K562 (cell line): ENCODE measurements around the gene INPP5K. TPM values are rescaled to one million over a fixed set of nuclear protein-coding genes. Genes with fewer than 3 reads are reported as not detected.

Experiments used
- ATAC-seq: fragments of 200-7000 bp; cut with Tn5 transposase; 3 replicates; pipeline ENCODE4 v1.9.1; 2020; ENCODE audit warnings: moderate library complexity
- BruUV-seq: library from RNA; stranded (reverse); fragments of 400-500 nt; replicated peaks from 2 replicates; lab custom pipeline; 2021; lab: Mats Ljungman, UMichigan
- CTCF ChIA-PET: fragments of 300-600 bp; formaldehyde crosslinking; extraction: SDS; loops from one replicate; lab custom pipeline; 2021; ENCODE audit warnings: low intra/inter-chr PET ratio; lab: Yijun Ruan, JAX
- POLR2A ChIA-PET: fragments of 300-600, 350-650 bp; sonication (Branson Sonifier 250); formaldehyde crosslinking; extraction: SDS; loops from one replicate; lab custom pipeline; 2021; ENCODE audit warnings: antibody characterized with exemption, inconsistent platforms; lab: Yijun Ruan, JAX
- DNase-seq, 4 experiments: peaks; one replicate each; pipeline versions ENCODE4 v3.0.0 to v3.0.0-alpha.2; 2011 to 2018; ENCODE audit warnings: low spot score in 3 of 4, mixed read lengths in 3 of 4; ENCODE audit errors: extremely low read depth in 1 of 4
- FAIRE-seq: peaks from 2 replicates; lab custom pipeline; 2011; peaks lifted over from hg19 to GRCh38; lab: Jason Lieb, UNC
- H2AFZ ChIP-seq: 2 replicates; pipeline ENCODE4 v1.6.0; 2011; ENCODE audit warnings: low read depth, low read length, control low read depth, inconsistent platforms
- H3K27ac ChIP-seq: fragments of 200-600 bp; 3 replicates; pipeline ENCODE4 v1.8.0; 2011; ENCODE audit warnings: low read depth, mild to moderate bottlenecking, control low read depth, inconsistent platforms, low read length, moderate library complexity, mixed read lengths; ENCODE audit errors: extremely low read depth
- H3K27me3 ChIP-seq, 2 experiments: fragments of 300-600 bp in 1 of 2; 2 replicates in 1 of 2; 3 replicates in 1 of 2; pipeline versions ENCODE4 v1.6.0 to v1.8.0; 2011; ENCODE audit warnings: inconsistent platforms in 2 of 2, low read length in 2 of 2, mild to moderate bottlenecking in 1 of 2, mixed read lengths in 1 of 2, moderate library complexity in 1 of 2; ENCODE audit not compliant: control insufficient read depth in 2 of 2, insufficient read depth in 2 of 2
- H3K36me3 ChIP-seq: fragments of 300-600 bp; 3 replicates; pipeline ENCODE4 v1.8.0; 2011; ENCODE audit warnings: mild to moderate bottlenecking, low read length, inconsistent platforms; ENCODE audit not compliant: control insufficient read depth, insufficient read depth
- H3K4me1 ChIP-seq, 2 experiments: fragments of 200-600 bp in 1 of 2; replicated peaks in 1 of 2; 2 replicates in 1 of 2; 3 replicates in 1 of 2; pipeline versions ENCODE4 v1.5.1 to v1.8.0; 2011; ENCODE audit warnings: inconsistent platforms in 2 of 2, low read length in 2 of 2, mild to moderate bottlenecking in 1 of 2, mixed read lengths in 1 of 2, moderate library complexity in 1 of 2; ENCODE audit not compliant: control insufficient read depth in 2 of 2, insufficient read depth in 2 of 2
- H3K4me2 ChIP-seq: 2 replicates; pipeline ENCODE4 v1.6.1; 2011; ENCODE audit warnings: low read length, control low read depth, inconsistent platforms, mixed read lengths; ENCODE audit not compliant: insufficient read depth
- H3K4me3 ChIP-seq: fragments of 200-600 bp; sonication (generic), shearing (Covaris generic); 2 replicates; pipeline ENCODE4 v1.5.1; 2016; ENCODE audit warnings: control low read depth, inconsistent platforms
- H3K79me2 ChIP-seq: fragments of 200-600 bp; 3 replicates; pipeline ENCODE4 v1.8.0; 2011; ENCODE audit warnings: low read length, inconsistent platforms; ENCODE audit not compliant: control insufficient read depth, insufficient read depth
- H3K9ac ChIP-seq, 2 experiments: 2 replicates each; pipeline versions ENCODE4 v1.6.0 to v1.6.1; 2011; ENCODE audit warnings: low read depth in 2 of 2, low read length in 2 of 2, control low read depth in 1 of 2, inconsistent platforms in 1 of 2, mild to moderate bottlenecking in 1 of 2, mixed read lengths in 1 of 2; ENCODE audit not compliant: insufficient read depth in 1 of 2
- H3K9me1 ChIP-seq: one replicate; pipeline ENCODE4 v1.6.0; 2011; ENCODE audit warnings: inconsistent platforms, mild to moderate bottlenecking, low read length, moderate library complexity; ENCODE audit not compliant: control insufficient read depth, insufficient read depth
- H3K9me3 ChIP-seq: replicated peaks from 2 replicates; pipeline ENCODE4 v1.5.1; 2011; ENCODE audit warnings: low read depth, low read length, inconsistent platforms; ENCODE audit not compliant: control insufficient read depth, insufficient read depth
- H4K20me1 ChIP-seq: replicated peaks from 2 replicates; pipeline ENCODE4 v1.6.1; 2011; ENCODE audit warnings: low read length, inconsistent platforms, mixed read lengths; ENCODE audit not compliant: control insufficient read depth, insufficient read depth
- CBX5 ChIP-seq: IDR thresholded peaks from 2 replicates; pipeline ENCODE4 v1.6.1; 2014; ENCODE audit warnings: low read depth, borderline replicate concordance
- KAT8 ChIP-seq: fragments of 450-650 bp; IDR thresholded peaks from 2 replicates; pipeline ENCODE4 v1.6.1; 2016; ENCODE audit warnings: low read depth, mild to moderate bottlenecking
- MCM7 ChIP-seq, 2 experiments: fragments of 450-650 bp; IDR thresholded peaks; 2 replicates each; pipeline ENCODE4 v1.6.1; 2016 to 2018
- SMAD2 ChIP-seq: fragments of 150-350 bp; IDR thresholded peaks from 2 replicates; pipeline ENCODE4 v1.6.1; 2014; ENCODE audit warnings: low read depth, mild to moderate bottlenecking, low read length
- SREBF1 ChIP-seq: fragments of 150-350 bp; IDR thresholded peaks from 2 replicates; pipeline ENCODE4 v1.6.1; 2014; ENCODE audit warnings: antibody characterized with exemption, low read depth, low read length, borderline replicate concordance
- TEAD2 ChIP-seq: fragments of 450-650 bp; IDR thresholded peaks from 2 replicates; pipeline ENCODE4 v1.6.1; 2016; ENCODE audit warnings: missing genetic modification characterization, control low read depth, missing compliant biosample characterization
- WHSC1 ChIP-seq: IDR thresholded peaks from one replicate; pipeline ENCODE4 v1.6.1; 2012; ENCODE audit warnings: low read length, control low read depth, inconsistent platforms
- ZC3H8 ChIP-seq: fragments of 450-650 bp; IDR thresholded peaks from 2 replicates; pipeline ENCODE4 v1.6.1; 2017
- ZKSCAN8 ChIP-seq: fragments of 200-800 bp; sonication (Bioruptor generic); IDR thresholded peaks from 2 replicates; pipeline ENCODE4 v1.6.1; 2016; ENCODE audit warnings: missing genetic modification characterization, missing compliant biosample characterization
- ZNF274 ChIP-seq: IDR thresholded peaks from 2 replicates; pipeline ENCODE4 v1.6.1; 2011; ENCODE audit warnings: low read depth, mild to moderate bottlenecking, low read length, moderate library complexity, borderline replicate concordance
- ZNF444 ChIP-seq: fragments of 250-450 bp; sonication (Bioruptor Pico); IDR thresholded peaks from 2 replicates; pipeline ENCODE4 v1.4.0; 2020; ENCODE audit warnings: mild to moderate bottlenecking, moderate library complexity
- ZNF57 ChIP-seq: fragments of 450-650 bp; formaldehyde crosslinking; IDR thresholded peaks from 2 replicates; pipeline ENCODE4 v1.4.0; 2020; ENCODE audit warnings: mild to moderate bottlenecking, moderate library complexity
- WGBS: fragments of 100-300 bp; shearing (Covaris generic); methylation state at CpG from one replicate; pipeline ENCODE4 v1.1.6; 2016; ENCODE audit warnings: low coverage, mixed read lengths; ENCODE audit not compliant: insufficient coverage; ENCODE audit errors: missing lambda C conversion rate; 5-methylcytosine and 5-hydroxymethylcytosine counted together
- in situ Hi-C: fragments of 300-500 bp; cut with MboI; formaldehyde crosslinking; loops from 4 replicates; pipeline ENCODE4 v1.15.0; 2018; ENCODE audit warnings: inconsistent platforms, mixed read lengths
- intact Hi-C: fragments of 100-400 bp; cut with micrococcal nuclease; formaldehyde crosslinking; loops from 2 replicates; pipeline ENCODE4 v1.14.2; 2022
- polyA plus RNA-seq, 8 experiments: library from polyadenylated mRNA; depleted of rRNA in 4 of 8; stranded (reverse) in 5 of 8; unstranded in 3 of 8; fragments of >200 nt; fragmentation: Nextera tagmentation in 2 of 8; fragmentation: Illumina TruSeq in 1 of 8; extraction: Ambion mirVana in 2 of 8; extraction: Trizol in 1 of 8; gene quantifications; 2 replicates each; pipeline versions ENCODE4 v1.2.1 to v1.2.3, GENCODE V29; 2011 to 2014; ENCODE audit warnings: inconsistent platforms in 1 of 8, missing spikeins in 1 of 8
- total RNA-seq, 7 experiments: library from RNA; depleted of rRNA in 6 of 7; stranded (reverse); fragments of >200 nt in 6 of 7; fragmentation: Illumina TruSeq in 2 of 7; extraction: Trizol in 2 of 7; gene quantifications; 2 replicates each; pipeline versions ENCODE4 v1.2.1 to v1.2.3, GENCODE V29; 2011 to 2021; ENCODE audit warnings: low replicate concordance in 1 of 7
- TF ChIP-seq, protein P1 (sequence below): IDR thresholded peaks from 3 replicates; pipeline ENCODE4 v1.6.1; 2011; ENCODE audit warnings: borderline replicate concordance, mild to moderate bottlenecking, moderate library complexity; ENCODE audit not compliant: insufficient read length; ENCODE audit errors: extremely low read depth
- TF ChIP-seq, protein P2 (sequence below): IDR thresholded peaks from 2 replicates; pipeline ENCODE4 v1.6.1; 2011; ENCODE audit not compliant: insufficient read length; ENCODE audit errors: extremely low read depth
- TF ChIP-seq, protein P3 (sequence below): fragments of 450-650 bp; formaldehyde crosslinking; conservative IDR thresholded peaks from 2 replicates; pipeline ENCODE4 v1.4.0; 2022; ENCODE audit warnings: mild to moderate bottlenecking, missing genetic modification characterization
- TF ChIP-seq, protein P4 (sequence below), 2 experiments: fragments of 450-650 bp in 1 of 2; sonication (generic) in 1 of 2; formaldehyde crosslinking in 1 of 2; IDR thresholded peaks in 1 of 2; conservative IDR thresholded peaks in 1 of 2; 2 replicates each; pipeline versions ENCODE4 v1.6.1 to v1.8.1; 2016 to 2023; ENCODE audit warnings: mild to moderate bottlenecking in 2 of 2, moderate library complexity in 2 of 2, inconsistent platforms in 1 of 2, missing genetic modification reagents in 1 of 2
- TF ChIP-seq, protein P5 (sequence below): sonication (generic); formaldehyde crosslinking; IDR thresholded peaks from 2 replicates; pipeline ENCODE4 v1.8.1; 2022; ENCODE audit warnings: missing genetic modification reagents

The INPP5K gene
- total and polyA plus RNA-seq, 9 of the 15 experiments (the other 6 are each of a cell fraction or from before 2014, with no cell fraction given), result 0.63 to 15.1 (median 10.1) TPM

DNA sequence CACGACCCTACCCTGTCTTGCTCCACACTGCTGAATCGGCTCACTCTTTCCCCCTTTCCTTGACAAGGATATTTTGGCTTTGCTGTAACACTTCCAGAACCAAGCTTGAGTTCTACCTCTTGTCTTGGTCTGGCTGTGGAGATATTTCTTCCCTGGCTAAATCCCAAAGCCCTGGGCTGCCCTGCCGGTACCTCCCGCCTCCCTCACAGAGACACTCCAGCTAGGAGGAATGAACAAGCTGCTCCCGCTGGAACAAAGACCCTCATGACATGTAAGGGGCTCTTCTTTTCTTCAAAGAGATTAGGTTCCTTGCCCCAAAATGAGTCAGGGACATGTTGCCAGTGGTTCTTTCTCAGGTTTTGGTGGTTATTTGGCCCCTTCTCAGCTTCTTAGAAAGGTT lies 10.8 kb downstream of the INPP5K start:
- no peaks in the 10 kb centered on the region for H4K20me1 ChIP-seq
- H3K27me3 ChIP-seq, result no peaks in the 10 kb centered on the region
- no peak overlapping the region for H2AFZ ChIP-seq
- CTCF ChIA-PET, result interaction anchor here (0.7 kb wide), 1 partner anchor 130 kb away, joined by 3 read pairs; no protein-coding TSS in a partner anchor
- no peaks in the 10 kb centered on the region for H3K9me3 ChIP-seq
- H3K9me1 ChIP-seq, result no peaks in the 10 kb centered on the region
- POLR2A ChIA-PET, result interaction anchor here (0.7 to 1.3 kb wide), 3 partner anchors 10 to 147 kb away, joined by 3 to 6 read pairs (median 5); partner anchors contain the start of gene INPP5K
- intact Hi-C loops (no loop called here), in situ Hi-C loops (no loop called here)
- no peaks in the 10 kb centered on the region for H3K36me3 ChIP-seq
- H3K4me3 ChIP-seq, result no peak overlapping the region
- 60% methylated on average over 5 of the region's 5 CpGs for WGBS
- no peaks in the 10 kb centered on the region for H3K79me2 ChIP-seq
- no peaks in the 10 kb centered on the region for H3K4me1 ChIP-seq
- no peak overlapping the region for H3K27ac ChIP-seq
- no TSS peak for BruUV-seq
- no peak overlapping the region for H3K9ac ChIP-seq
- H3K4me2 ChIP-seq, result no peak overlapping the region
- no peak for ATAC-seq
- DNase-seq, result no peak
- FAIRE-seq, result no peak
- TF ChIP-seq MCM7 (IDR thresholded peaks at IDR 0.05) (no peak), ZNF274 (no peak), TEAD2 (no peak), ZNF444 (CRISPR knock-in tag) (no peak), CBX5 (no peak), ZNF57 (no peak), ZC3H8 (no peak), KAT8 (no peak), SMAD2 (no peak), ZKSCAN8 (CRISPR knock-in tag) (no peak), WHSC1 (no peak), SREBF1 (no peak)
- TF ChIP-seq, protein P1, sequence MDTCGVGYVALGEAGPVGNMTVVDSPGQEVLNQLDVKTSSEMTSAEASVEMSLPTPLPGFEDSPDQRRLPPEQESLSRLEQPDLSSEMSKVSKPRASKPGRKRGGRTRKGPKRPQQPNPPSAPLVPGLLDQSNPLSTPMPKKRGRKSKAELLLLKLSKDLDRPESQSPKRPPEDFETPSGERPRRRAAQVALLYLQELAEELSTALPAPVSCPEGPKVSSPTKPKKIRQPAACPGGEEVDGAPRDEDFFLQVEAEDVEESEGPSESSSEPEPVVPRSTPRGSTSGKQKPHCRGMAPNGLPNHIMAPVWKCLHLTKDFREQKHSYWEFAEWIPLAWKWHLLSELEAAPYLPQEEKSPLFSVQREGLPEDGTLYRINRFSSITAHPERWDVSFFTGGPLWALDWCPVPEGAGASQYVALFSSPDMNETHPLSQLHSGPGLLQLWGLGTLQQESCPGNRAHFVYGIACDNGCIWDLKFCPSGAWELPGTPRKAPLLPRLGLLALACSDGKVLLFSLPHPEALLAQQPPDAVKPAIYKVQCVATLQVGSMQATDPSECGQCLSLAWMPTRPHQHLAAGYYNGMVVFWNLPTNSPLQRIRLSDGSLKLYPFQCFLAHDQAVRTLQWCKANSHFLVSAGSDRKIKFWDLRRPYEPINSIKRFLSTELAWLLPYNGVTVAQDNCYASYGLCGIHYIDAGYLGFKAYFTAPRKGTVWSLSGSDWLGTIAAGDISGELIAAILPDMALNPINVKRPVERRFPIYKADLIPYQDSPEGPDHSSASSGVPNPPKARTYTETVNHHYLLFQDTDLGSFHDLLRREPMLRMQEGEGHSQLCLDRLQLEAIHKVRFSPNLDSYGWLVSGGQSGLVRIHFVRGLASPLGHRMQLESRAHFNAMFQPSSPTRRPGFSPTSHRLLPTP, result no peak
- TF ChIP-seq, protein P2, sequence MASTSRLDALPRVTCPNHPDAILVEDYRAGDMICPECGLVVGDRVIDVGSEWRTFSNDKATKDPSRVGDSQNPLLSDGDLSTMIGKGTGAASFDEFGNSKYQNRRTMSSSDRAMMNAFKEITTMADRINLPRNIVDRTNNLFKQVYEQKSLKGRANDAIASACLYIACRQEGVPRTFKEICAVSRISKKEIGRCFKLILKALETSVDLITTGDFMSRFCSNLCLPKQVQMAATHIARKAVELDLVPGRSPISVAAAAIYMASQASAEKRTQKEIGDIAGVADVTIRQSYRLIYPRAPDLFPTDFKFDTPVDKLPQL, result no peak
- TF ChIP-seq, protein P3, sequence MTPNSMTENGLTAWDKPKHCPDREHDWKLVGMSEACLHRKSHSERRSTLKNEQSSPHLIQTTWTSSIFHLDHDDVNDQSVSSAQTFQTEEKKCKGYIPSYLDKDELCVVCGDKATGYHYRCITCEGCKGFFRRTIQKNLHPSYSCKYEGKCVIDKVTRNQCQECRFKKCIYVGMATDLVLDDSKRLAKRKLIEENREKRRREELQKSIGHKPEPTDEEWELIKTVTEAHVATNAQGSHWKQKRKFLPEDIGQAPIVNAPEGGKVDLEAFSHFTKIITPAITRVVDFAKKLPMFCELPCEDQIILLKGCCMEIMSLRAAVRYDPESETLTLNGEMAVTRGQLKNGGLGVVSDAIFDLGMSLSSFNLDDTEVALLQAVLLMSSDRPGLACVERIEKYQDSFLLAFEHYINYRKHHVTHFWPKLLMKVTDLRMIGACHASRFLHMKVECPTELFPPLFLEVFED (CRISPR knock-in tag), result no peak
- TF ChIP-seq, protein P4, sequence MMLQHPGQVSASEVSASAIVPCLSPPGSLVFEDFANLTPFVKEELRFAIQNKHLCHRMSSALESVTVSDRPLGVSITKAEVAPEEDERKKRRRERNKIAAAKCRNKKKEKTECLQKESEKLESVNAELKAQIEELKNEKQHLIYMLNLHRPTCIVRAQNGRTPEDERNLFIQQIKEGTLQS (IDR thresholded peaks at IDR 0.05), result no peak
- TF ChIP-seq, protein P4 (CRISPR knock-in tag; conservative IDR thresholded peaks at IDR 0.05), result no peak
- TF ChIP-seq, protein P5, sequence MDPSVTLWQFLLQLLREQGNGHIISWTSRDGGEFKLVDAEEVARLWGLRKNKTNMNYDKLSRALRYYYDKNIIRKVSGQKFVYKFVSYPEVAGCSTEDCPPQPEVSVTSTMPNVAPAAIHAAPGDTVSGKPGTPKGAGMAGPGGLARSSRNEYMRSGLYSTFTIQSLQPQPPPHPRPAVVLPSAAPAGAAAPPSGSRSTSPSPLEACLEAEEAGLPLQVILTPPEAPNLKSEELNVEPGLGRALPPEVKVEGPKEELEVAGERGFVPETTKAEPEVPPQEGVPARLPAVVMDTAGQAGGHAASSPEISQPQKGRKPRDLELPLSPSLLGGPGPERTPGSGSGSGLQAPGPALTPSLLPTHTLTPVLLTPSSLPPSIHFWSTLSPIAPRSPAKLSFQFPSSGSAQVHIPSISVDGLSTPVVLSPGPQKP (CRISPR knock-in tag), result no peak
